Spleen (tissue), 11 donors: ENCODE measurements around the gene MVB12A. TPM values are rescaled to one million over a fixed set of nuclear protein-coding genes. Genes with fewer than 3 reads are reported as not detected.

Experiments used
- DNase-seq: peaks from one replicate; pipeline ENCODE4 v3.0.0-alpha.2; 2020
- H3K27ac ChIP-seq, 8 donors: fragments of 200-600 bp; sonication (generic) in 7 of 8; 1 replicate in 4 of 8; 2 replicates in 4 of 8; pipeline versions ENCODE4 v1.5.0 to v1.8.0; 2016 to 2021; ENCODE audit warnings: inconsistent platforms in 4 of 8, mild to moderate bottlenecking in 4 of 8, moderate library complexity in 1 of 8
- H3K27me3 ChIP-seq, 7 donors: fragments of 200-600 bp; sonication (generic) in 6 of 7; replicated peaks in 1 of 7; 1 replicate in 4 of 7; 2 replicates in 3 of 7; pipeline versions ENCODE4 v1.5.0 to v1.8.0; 2016 to 2021; ENCODE audit warnings: inconsistent platforms in 3 of 7, mild to moderate bottlenecking in 1 of 7
- H3K36me3 ChIP-seq, 6 donors: fragments of 200-600 bp; sonication (generic) in 5 of 6; 1 replicate in 4 of 6; 2 replicates in 2 of 6; pipeline versions ENCODE4 v1.5.0 to v1.8.0; 2016 to 2021; ENCODE audit warnings: inconsistent platforms in 2 of 6
- H3K4me1 ChIP-seq, 6 donors: fragments of 200-600 bp; sonication (generic) in 5 of 6; 1 replicate in 3 of 6; 2 replicates in 3 of 6; pipeline versions ENCODE4 v1.5.0 to v1.8.0; 2016 to 2021; ENCODE audit warnings: inconsistent platforms in 3 of 6
- H3K4me3 ChIP-seq, 8 donors: fragments of 200-600 bp; sonication (generic) in 7 of 8; 1 replicate in 4 of 8; 2 replicates in 4 of 8; pipeline versions ENCODE4 v1.5.0 to v1.8.0; 2016 to 2021; ENCODE audit warnings: inconsistent platforms in 4 of 8, mild to moderate bottlenecking in 4 of 8, moderate library complexity in 2 of 8
- H3K9me3 ChIP-seq, 8 donors: fragments of 200-600 bp; sonication (generic) in 7 of 8; 1 replicate in 4 of 8; 2 replicates in 4 of 8; pipeline versions ENCODE4 v1.5.0 to v1.8.0; 2016 to 2021; ENCODE audit warnings: inconsistent platforms in 4 of 8
- CTCF ChIP-seq, 11 experiments: fragments of 200-600 bp in 7 of 11; fragments of 450-650 bp in 4 of 11; sonication (generic) in 4 of 11; IDR thresholded peaks in 8 of 11; conservative IDR thresholded peaks in 3 of 11; 1 replicate in 7 of 11; 2 replicates in 4 of 11; pipeline versions ENCODE4 v1.4.0 to v1.8.0; 2016 to 2021; ENCODE audit warnings: antibody characterized with exemption in 11 of 11, inconsistent platforms in 4 of 11, mild to moderate bottlenecking in 1 of 11
- POLR2A ChIP-seq, 3 donors: fragments of 450-650 bp; IDR thresholded peaks; one replicate each; pipeline ENCODE4 v1.5.1; 2017; ENCODE audit warnings: antibody characterized with exemption in 3 of 3, mild to moderate bottlenecking in 1 of 3
- POLR2AphosphoS5 ChIP-seq, 3 donors: sonication (generic); formaldehyde crosslinking; IDR thresholded peaks; one replicate each; pipeline ENCODE4 v1.5.1; 2017; ENCODE audit warnings: antibody characterized with exemption in 3 of 3
- WGBS, 5 donors: extraction: QIAGEN DNeasy Blood & Tissue Kit in 3 of 5; methylation state at CpG; one replicate each; pipeline versions ENCODE4 v1.1.5 to v1.1.7; 2013 to 2018; 5-methylcytosine and 5-hydroxymethylcytosine counted together
- intact Hi-C: fragments of 100-400 bp; cut with DNase I; formaldehyde crosslinking; loops from one replicate; pipeline ENCODE4 v1.15.0; 2023; ENCODE audit warnings: low total_unique reads
- polyA plus RNA-seq, 3 donors: library from polyadenylated mRNA; stranded (reverse); fragments of 200-250 nt; gene quantifications; one replicate each; pipeline ENCODE4 v1.2.1, GENCODE V29; 2013
- total RNA-seq, 7 donors: library from RNA; depleted of rRNA in 3 of 7; stranded (reverse); fragments of >200 nt in 3 of 7; fragmentation: NEBNext Ultra II Directional in 4 of 7; extraction: Animal tissue kit (Norgen Biotek cat#: 25700) in 4 of 7; gene quantifications; one replicate each; pipeline versions ENCODE4 v1.1.0 to v1.2.1, GENCODE V29; 2016 to 2021
- donor health status: healthy with polysubstance abuse.
- donor health status: DM: no; HTN: no; CAD: no; lungs with moderate emphysema.
- donor health status: DM: no; HTN: no; CAD: no.
- donor health status: Bipolar disorder and iron deficiency.
- donor health status: healthy.
- donor health status: DM: no; HTN: no; CAD: no.
- donor health status: DM: yes; HTN: yes; CAD: no.

Gene MVB12A
- total and polyA plus RNA-seq, 10 donors: 31.7 to 62.0 (median 39.9) TPM

- Histone ChIP-seq H3K4me3 (no peak within 1 kb of the TSS), H3K27ac (no peak within 1 kb of the TSS), H3K4me1 (peaks cover 0 to 4% (median 2%) of the 10 kb centered on the region in 6 donors), H3K27me3 (peaks cover 0 to 76% (median 39%) of the 10 kb centered on the region in 7 donors), H3K9me3 (no peaks in the 10 kb centered on the region), H3K36me3 (no peaks in the 10 kb centered on the region)
- TF ChIP-seq POLR2AphosphoS5 (IDR thresholded peaks at IDR 0.05): no peak
- no peak for TF ChIP-seq CTCF (IDR thresholded peaks at IDR 0.05 in 8 of 11, conservative IDR thresholded peaks at IDR 0.05 in 3 of 11)
- TF ChIP-seq POLR2A (IDR thresholded peaks at IDR 0.05): no peak
- no peak for DNase-seq
- WGBS, 5 donors: 85 to 94% (median 90%) methylated on average over 26 of the region's 26 CpGs
- intact Hi-C loops: no loop called here
Measured at GRCh38 chr19:17460372-17461230, 40.8 kb downstream of the MVB12A start, which contains the start of gene NXNL1. NXNL1 (minus strand) TSS chr19:17460926; CDS start chr19:17460869, 57 bp downstream.

GRCh38 chr19:17466487-17466850 is 46.6 kb downstream of the MVB12A start:
- no peak for DNase-seq
- no peak overlapping the region for H3K27ac ChIP-seq
- TF ChIP-seq CTCF (IDR thresholded peaks at IDR 0.05 in 8 of 11, conservative IDR thresholded peaks at IDR 0.05 in 3 of 11): peak in 4 of 11 experiments; percentile 0 to 39 (median 21)
- TF ChIP-seq POLR2AphosphoS5 (IDR thresholded peaks at IDR 0.05): no peak
- TF ChIP-seq POLR2A (IDR thresholded peaks at IDR 0.05): no peak
- intact Hi-C loops: loop anchor here (5.0 kb wide), 1 partner anchor 69 kb away; no protein-coding TSS in a partner anchor
- H3K36me3 ChIP-seq: no peaks in the 10 kb centered on the region
- no peak overlapping the region for H3K4me3 ChIP-seq
- 41 to 60% (median 52%) methylated on average over 6 of the region's 6 CpGs for WGBS, 5 donors
- peaks cover 0 to 18% (median 0%) of the 10 kb centered on the region in 7 donors for H3K27me3 ChIP-seq
- H3K4me1 ChIP-seq: peaks cover 8 to 36% (median 24%) of the 10 kb centered on the region in 6 donors
- H3K9me3 ChIP-seq: no peaks in the 10 kb centered on the region

- peak overlapping the region in 1 of 8 donors; percentile 89 for H3K27ac ChIP-seq
- no peak for TF ChIP-seq POLR2AphosphoS5 (IDR thresholded peaks at IDR 0.05)
- no peak for TF ChIP-seq POLR2A (IDR thresholded peaks at IDR 0.05)
- TF ChIP-seq CTCF (IDR thresholded peaks at IDR 0.05 in 8 of 11, conservative IDR thresholded peaks at IDR 0.05 in 3 of 11): no peak
- H3K4me3 ChIP-seq: no peak overlapping the region
- no peak for DNase-seq
- H3K9me3 ChIP-seq: no peaks in the 10 kb centered on the region
- peaks cover 11 to 48% (median 32%) of the 10 kb centered on the region in 6 donors for H3K4me1 ChIP-seq
- intact Hi-C loops: loop anchor here (5.0 kb wide), 1 partner anchor 70 kb away; no protein-coding TSS in a partner anchor
- WGBS, 5 donors: 77 to 89% (median 81%) methylated on average over 12 of the region's 12 CpGs
- peaks cover 0 to 6% (median 0%) of the 10 kb centered on the region in 7 donors for H3K27me3 ChIP-seq
- H3K36me3 ChIP-seq: no peaks in the 10 kb centered on the region
Measured at GRCh38 chr19:17467471-17468301, 47.8 kb downstream of the MVB12A start.
